GM21723 (cell line): ENCODE results near the gene SF3B4.
A peak's percentile ranks its signal among the peaks of the same experiment; 100 is the strongest.
"Not testable (repeated sequence)": the region's sequence is repeated elsewhere in the genome, so short reads cannot be mapped to it uniquely, and the experiment has no call there.

Source experiments
- ATAC-seq: cut with Tn5 transposase; IDR thresholded peaks from one replicate; pipeline ENCODE4 v1.9.1; 2021; ENCODE audit warnings: mild to moderate bottlenecking, moderate library complexity; ENCODE audit not compliant: unreplicated experiment

Gene SF3B4

DNA sequence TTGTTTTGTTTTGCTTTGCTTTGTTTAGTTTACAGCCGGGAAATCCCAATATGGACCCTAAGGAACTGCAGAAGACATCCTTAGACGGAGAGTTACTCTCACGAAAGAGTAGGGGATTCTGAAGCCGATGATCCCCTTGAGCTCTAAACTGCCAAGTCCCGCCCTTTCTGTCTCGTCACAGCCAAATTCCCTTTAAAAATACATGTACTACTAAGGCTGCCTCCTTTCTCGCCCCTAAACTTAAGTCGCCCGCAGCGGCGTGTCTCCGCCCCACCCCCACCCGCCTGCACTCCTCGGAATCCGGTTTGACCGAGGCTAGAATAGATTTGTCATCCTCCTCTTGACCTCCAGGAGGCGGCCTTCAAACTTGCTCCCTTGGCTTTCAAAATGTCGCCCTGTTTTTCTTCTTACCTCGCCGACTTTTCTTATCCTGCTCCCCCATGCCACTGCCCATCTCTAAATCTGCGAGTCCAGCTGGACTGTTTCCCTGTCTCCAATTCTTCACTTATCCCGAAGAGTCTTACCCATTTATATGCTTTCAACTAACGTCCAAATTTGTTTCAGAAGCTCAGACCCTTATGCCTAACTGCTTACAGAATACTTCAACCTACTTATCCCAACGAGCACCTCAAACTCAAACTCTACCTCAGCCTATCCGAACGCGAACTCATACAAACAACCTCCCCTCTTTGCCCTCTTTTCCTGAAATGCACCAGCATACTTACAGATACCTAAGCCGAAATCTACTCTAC is 39.2 kb downstream of the SF3B4 start:
- peak; percentile 22 for ATAC-seq

DNA sequence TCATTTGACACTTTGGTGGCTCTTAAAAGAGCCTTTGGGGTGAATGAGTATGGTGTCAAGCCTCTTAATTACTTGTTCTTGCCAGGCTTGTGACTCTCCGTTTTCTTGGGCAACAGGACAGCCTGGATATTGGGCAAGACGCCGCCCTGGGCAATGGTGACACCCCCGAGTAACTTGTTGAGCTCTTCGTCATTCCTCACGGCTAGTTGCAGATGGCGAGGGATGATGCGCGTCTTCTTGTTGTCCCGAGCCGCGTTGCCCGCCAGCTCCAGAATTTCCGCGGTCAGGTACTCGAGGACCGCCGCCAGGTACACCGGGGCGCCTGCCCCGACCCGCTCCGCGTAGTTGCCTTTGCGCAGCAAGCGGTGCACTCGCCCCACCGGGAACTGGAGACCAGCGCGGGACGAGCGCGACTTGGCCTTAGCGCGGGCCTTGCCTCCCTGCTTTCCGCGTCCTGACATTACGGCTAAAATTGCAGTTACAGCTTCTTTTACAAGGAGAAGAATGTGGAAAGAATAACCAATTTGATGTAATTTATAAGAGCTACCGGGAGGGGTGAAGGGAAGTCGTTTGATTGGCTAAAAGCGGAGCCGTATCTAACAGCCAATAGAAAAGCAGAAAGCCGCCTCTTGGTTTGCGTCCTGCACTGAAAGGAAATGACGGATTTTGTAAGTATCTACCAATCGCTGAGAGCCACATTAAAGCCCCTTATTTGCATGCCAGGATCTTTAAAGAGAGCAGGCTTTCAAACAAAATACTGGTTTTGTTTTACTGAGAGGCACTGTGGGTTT is 40.0 kb downstream of the SF3B4 start:
- peak; percentile 50 for ATAC-seq

GRCh38 chr1:149887196-149887455 is 40.5 kb downstream of the SF3B4 start:
- ATAC-seq = not testable (repeated sequence)

DNA sequence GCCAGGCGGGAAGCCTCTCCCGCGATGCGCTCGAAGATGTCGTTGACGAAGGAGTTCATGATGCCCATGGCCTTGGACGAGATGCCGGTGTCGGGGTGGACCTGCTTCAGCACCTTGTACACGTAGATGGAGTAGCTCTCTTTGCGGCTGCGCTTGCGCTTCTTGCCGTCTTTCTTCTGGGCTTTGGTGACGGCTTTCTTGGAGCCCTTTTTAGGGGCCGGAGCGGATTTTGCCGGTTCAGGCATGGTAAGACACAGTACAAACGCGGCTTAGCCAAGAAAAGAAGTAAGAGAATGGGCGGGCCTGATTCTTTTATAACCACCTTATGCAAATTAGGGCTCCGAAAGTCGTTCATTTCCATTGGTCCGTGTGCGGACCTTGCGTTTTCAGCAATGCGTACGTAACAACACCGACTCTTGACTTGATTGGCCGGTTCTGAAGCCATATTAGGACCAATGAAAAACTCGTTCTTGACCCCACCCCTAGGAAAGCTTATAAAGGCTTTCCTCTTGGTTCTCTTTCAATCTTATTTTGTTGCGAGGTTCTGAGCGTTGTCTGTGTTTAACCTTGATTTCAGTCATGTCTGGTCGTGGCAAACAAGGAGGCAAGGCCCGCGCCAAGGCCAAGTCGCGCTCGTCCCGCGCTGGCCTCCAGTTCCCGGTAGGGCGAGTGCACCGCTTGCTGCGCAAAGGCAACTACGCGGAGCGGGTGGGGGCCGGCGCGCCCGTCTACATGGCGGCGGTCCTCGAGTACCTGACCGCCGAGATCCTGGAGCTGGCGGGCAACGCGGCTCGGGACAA is 41.0 kb downstream of the SF3B4 start:
- peak; percentile 59 for ATAC-seq

GRCh38 chr1:149886121-149886395 is 41.5 kb downstream of the SF3B4 start:
- not testable (repeated sequence) for ATAC-seq

GRCh38 chr1:149885339-149886120 is 42.1 kb downstream of the SF3B4 start:
- no peak for ATAC-seq

GRCh38 chr1:149884433-149885338 is 42.9 kb downstream of the SF3B4 start:
- no peak for ATAC-seq

DNA sequence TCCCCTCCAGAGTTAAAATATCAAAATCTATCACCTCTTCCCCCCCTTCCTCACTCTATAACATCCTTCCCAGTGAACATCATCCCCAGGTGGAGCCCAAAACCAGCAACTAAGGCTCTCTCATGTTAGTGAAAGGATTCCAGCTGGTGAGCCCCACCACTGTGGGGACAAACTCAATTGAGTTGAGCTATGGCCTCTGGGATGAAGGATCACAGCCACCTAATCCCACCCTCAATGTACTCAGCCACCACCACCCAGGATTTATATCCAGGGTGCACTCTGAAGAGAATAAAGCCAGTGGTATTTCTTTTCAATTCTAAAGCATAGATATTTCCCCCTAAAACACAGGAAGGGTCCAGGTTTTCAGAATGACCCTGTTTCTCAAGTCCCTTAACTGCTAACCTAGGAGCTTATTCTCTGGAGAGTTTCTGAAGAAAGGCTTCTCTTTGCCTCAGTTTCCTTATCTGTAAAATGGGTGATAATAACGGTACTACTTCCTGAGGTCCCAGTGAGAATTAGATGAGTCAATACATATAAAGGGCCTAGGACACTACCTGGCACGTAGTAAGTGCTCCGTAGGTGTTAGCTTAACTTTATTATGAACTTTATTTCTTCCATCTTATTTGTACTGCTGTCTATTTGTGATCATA is 43.9 kb downstream of the SF3B4 start:
- no peak for ATAC-seq

DNA sequence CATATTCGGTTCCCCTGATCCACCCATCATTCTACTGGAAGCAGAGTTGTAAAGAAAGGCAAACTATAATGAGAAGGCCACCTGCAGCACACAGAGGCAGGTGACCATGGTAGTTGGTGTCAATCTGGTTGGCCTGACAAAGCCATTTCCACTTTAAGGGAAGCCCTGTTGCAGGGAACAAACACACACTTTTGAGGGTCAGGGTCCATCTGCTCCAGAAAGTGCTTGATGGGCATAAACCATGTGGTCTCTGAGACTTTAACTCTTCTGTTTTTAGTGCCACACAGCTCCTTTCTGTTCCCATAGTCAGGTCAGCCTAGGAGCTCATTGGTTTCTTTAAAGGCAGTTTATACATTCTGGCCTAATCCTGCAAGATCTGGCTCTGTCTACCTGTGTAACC is 45.7 kb downstream of the SF3B4 start:
- no peak for ATAC-seq

DNA sequence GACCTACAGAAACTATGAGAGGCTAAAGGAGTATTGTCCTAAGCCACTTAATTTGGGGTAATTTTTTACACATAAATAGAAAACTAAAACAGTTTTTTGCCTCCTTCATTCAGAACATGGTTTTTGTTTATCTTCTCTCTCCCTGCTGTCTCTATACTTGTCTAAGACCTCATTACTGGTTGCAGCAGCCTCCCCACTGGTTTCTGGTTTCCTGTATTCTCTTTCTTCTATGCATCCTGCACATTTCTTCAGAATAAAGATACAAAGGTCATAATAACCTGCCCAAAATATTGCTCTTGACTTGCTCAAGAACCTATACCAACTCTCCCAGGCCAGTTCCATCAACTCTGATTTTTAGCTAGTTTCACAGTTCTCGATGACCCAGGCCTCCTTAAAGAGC is 48.0 kb downstream of the SF3B4 start:
- ATAC-seq = no peak

DNA sequence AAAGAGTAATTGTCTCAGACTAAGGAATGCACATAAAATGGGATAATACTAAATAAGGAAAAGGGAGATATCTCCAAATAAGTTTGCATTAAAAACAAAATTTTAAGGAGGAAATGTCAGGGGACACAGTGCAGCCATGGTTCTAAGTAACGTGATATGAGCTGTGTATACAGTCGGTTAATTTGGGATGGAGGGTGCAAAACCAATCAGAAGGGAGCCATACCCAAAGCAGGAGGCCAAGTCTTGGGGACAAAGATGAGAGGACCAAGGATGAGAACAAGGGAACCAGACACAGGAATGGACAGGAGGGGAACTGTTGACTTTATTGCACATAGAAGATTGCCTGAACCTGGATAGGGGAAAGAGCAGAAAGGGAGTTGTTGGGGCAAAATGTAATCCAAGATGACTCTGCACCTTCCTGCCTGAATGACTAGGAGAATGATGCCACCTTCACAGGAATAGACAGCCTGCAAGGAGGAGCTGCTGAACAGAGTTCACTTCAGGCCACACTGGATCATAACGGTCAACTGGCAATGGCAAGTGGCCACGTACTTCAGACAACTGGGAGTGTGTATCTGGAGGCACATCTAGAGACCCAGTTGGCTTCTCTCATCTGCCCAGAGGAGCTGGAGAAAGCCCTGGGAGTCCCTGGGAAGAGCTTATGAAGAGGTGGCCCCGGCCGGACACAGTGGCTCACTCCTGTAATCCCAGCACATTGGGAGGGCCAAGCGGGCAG is 50.2 kb downstream of the SF3B4 start:
- ATAC-seq = no peak
